GM19025 (cell line): ENCODE measurements around the gene ARID1A.
"Not testable (repeated sequence)": the region's sequence is repeated elsewhere in the genome, so short reads cannot be mapped to it uniquely, and the experiment has no call there.

Source experiments
- ATAC-seq: cut with Tn5 transposase; IDR thresholded peaks from one replicate; pipeline ENCODE4 v1.9.1; 2021; ENCODE audit warnings: mild to moderate bottlenecking, low read depth, moderate library complexity; ENCODE audit not compliant: unreplicated experiment

ARID1A gene

GRCh38 chr1:26695356-26696118, at the start of gene ARID1A:
Gene ARID1A (plus strand): TSS chr1:26696015. CDS start chr1:26696404, 389 bp downstream.
- peak; percentile 42 for ATAC-seq

GRCh38 chr1:26664802-26665201, 31.0 kb upstream of the ARID1A start:
- ATAC-seq, result no peak

- no peak for ATAC-seq
Measured at GRCh38 chr1:26666855-26667254, 29.0 kb upstream of the ARID1A start.

- not testable (repeated sequence) for ATAC-seq
Measured at GRCh38 chr1:26668106-26668786, 27.6 kb upstream of the ARID1A start.

- ATAC-seq, result peak; percentile 72
Measured at GRCh38 chr1:26677306-26678115, 18.3 kb upstream of the ARID1A start.

- no peak for ATAC-seq
Measured at GRCh38 chr1:26684763-26685508, 10.9 kb upstream of the ARID1A start.

GRCh38 chr1:26686795-26687194, 9.0 kb upstream of the ARID1A start:
- no peak for ATAC-seq

GRCh38 chr1:26689504-26689903, 6.3 kb upstream of the ARID1A start:
- no peak for ATAC-seq

- ATAC-seq, result no peak
Measured at GRCh38 chr1:26690157-26690556, 5.7 kb upstream of the ARID1A start.

- no peak for ATAC-seq
Measured at GRCh38 chr1:26690576-26691031, 5.2 kb upstream of the ARID1A start.

- no peak for ATAC-seq
Measured at GRCh38 chr1:26692211-26692792, 3.5 kb upstream of the ARID1A start.

GRCh38 chr1:26692793-26693490, 2.9 kb upstream of the ARID1A start:
- peak; percentile 26 for ATAC-seq

GRCh38 chr1:26693599-26694572, 1.9 kb upstream of the ARID1A start:
- no peak for ATAC-seq

GRCh38 chr1:26694638-26695355, 1.0 kb upstream of the ARID1A start:
- no peak for ATAC-seq

GRCh38 chr1:26696119-26696653, 371 bp downstream of the ARID1A start:
- ATAC-seq, result no peak

GRCh38 chr1:26696654-26697430, 1.0 kb downstream of the ARID1A start:
- no peak for ATAC-seq
